T-helper 2 cell treated with Interferon-gamma antibody and Interleukin-4, amounts not matched to agents 100 ng/mL and 5 ng/mL, for 36 hours (primary cell): ENCODE data around the gene CACNA1H. TPM values are rescaled to one million over a fixed set of nuclear protein-coding genes. Genes with fewer than 3 reads are reported as not detected.
"Not testable (repeated sequence)": the region's sequence is repeated elsewhere in the genome, so short reads cannot be mapped to it uniquely, and the experiment has no call there.

Experiments used
- intact Hi-C: fragments of 100-400 bp; cut with micrococcal nuclease; formaldehyde crosslinking; loops from one replicate; pipeline ENCODE4 v1.15.1; 2023
- total RNA-seq: library from RNA; stranded (reverse); gene quantifications from 2 replicates; pipeline ENCODE4 v1.2.3, GENCODE V29; 2022

CACNA1H gene
- total RNA-seq, 1 donor from 2014 or later, result 0.66 TPM

DNA sequence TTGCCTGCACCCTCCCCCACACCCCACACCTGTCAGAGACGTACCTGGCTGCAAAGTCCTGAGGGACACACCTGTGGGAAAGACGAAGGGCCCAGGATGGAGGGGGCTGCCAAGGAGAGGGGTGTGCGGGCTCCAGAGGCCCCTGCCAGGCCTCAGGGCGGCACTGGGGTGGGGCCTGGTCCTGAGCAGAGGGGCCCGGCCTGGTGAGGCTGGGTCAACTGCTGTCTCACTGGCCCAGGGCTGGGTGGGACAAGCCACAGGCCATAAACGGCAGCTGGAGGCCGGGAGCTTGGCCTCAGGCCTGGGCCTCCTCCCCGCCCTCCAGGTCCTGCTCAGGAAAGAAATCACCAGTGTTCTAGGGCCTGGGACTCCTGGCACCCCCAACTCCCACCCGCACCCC, 71.7 kb downstream of the CACNA1H start:
- intact Hi-C loops, result no loop called here

DNA sequence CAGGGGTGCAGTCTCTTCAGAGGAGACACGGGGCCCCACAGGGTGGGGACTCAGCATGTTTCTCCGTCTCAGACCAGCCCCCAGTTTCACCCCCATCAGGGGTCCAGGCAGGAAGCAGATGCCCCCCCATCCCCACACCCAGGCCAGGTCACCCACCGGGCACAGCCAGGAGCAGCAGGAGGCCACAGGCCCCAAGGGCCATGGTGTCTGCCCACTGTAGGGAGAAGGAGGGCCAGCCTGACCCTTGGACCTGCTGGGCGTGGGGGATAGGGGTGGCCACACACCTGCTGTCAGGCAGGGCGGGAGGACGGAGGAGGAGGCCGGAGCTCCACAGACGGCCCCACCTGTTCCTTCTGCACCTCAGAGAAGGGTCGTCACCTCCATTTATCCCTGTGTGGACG, 72.1 kb downstream of the CACNA1H start, which contains the start of gene TPSG1:
TSS of gene TPSG1 (minus strand) at position 218 of the 401 bp plus-strand sequence. CDS start at position 202, 16 bp downstream.
- intact Hi-C loops, result no loop called here

- intact Hi-C loops, result not testable (repeated sequence)
These were observed 72.9 kb downstream of the CACNA1H start for GRCh38 chr16:1225728-1226311.

- intact Hi-C loops, result not testable (repeated sequence)
These were observed 73.8 kb downstream of the CACNA1H start for GRCh38 chr16:1226692-1227091.

DNA sequence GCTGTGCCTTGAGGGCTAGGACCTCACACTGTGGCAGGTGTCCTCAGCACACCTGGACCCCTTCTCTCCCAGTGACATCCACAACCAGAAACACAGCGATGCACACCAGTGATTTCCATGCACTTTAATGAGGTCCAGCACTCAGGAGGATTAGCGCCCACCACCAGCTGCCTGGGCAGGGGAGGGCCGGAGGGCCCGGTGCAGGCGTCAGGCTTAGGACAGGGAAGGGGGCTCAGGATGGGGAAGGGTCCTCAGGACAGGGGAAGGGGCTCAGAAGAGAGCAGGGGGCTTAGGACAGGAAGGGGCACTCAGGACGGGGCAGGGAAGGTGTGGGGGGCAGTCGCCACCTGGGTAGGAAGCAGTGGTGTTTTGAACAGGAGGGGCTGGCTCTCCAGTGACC, 75.3 kb downstream of the CACNA1H start:
- intact Hi-C loops, result not testable (repeated sequence)

DNA sequence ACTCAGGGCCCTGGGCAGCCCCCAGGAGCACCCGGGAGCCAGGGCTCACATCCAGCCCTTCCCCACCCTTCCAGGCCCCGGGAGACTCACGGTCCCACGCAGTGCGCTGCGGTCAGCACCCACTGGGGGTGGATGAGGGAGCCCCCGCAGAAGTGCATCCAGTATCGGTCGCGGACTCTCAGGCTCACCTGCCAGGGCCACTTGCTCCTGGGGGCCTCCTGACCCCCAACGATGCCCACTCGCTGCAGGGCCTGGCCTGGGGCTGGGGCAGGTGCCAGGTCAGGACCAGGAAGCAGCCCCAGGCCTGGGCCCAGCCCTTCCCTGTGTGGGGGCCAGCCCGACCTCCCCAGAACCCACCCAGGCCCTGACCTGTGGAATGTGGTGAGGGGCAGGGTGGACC, 76.6 kb downstream of the CACNA1H start:
- intact Hi-C loops, result not testable (repeated sequence)

- intact Hi-C loops, result not testable (repeated sequence)
These were observed 77.2 kb downstream of the CACNA1H start, which contains the start of gene TPSB2 for GRCh38 chr16:1230084-1230470. TSS of gene TPSB2 (minus strand) at chr16:1230184. CDS start at chr16:1229951, 233 bp downstream.

DNA sequence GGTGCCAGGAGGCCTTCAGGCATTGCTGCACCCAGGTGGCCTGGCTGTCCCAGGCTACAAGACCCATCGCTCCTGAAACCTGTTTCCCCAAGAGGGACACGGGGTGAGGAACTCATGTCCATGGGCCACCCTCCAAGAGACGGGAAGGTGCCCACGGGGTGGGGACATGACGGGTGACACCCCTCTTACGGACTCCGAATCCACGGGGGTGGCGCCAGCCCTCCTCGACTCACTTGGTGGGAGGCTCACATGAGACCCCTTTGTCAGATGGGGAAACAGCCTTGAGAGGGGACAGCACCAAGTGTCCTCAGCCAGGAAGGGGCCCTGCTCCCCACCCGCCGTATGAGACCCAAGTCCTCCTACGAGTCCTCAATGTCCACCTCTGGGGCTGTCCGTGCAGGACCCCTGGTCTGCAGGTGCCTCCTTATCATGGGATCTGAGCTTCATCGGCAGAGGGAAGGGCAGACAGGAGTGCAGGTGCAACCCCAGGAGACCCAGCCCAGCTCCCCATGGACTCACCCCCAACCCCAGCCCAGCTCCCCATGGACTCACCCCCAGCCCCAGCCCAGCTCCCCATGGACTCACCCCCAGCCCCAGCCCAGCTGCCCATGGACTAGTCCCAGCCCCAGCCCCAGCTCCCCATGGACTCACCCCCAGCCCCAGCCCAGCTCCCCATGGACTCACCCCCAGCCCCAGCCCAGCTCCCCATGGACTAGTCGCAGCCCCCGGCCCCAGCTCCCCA, 77.7 kb downstream of the CACNA1H start:
- intact Hi-C loops, result not testable (repeated sequence)

DNA sequence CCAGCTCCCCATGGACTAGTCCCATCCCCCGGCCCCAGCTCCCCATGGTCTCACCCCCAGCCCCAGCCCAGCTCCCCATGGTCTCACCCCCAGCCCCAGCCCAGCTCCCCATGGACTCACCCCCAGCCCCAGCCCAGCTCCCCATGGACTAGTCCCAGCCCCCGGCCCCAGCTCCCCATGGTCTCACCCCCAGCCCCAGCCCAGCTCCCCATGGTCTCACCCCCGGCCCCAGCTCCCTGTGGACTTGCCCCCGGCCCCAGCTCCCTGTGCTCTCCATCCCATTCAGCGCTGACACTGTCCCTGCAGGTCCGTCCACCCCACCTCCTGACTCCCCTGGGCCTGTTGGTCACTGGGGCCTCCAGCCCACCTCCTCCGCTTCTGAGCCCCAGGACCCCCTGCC, 78.4 kb downstream of the CACNA1H start:
- intact Hi-C loops, result not testable (repeated sequence)

- intact Hi-C loops, result not testable (repeated sequence)
These were observed 79.3 kb downstream of the CACNA1H start for GRCh38 chr16:1232049-1232748.

- intact Hi-C loops, result not testable (repeated sequence)
These were observed 83.8 kb downstream of the CACNA1H start for GRCh38 chr16:1236659-1237058.

GRCh38 chr16:1237990-1238389, 85.1 kb downstream of the CACNA1H start:
- intact Hi-C loops, result no loop called here

DNA sequence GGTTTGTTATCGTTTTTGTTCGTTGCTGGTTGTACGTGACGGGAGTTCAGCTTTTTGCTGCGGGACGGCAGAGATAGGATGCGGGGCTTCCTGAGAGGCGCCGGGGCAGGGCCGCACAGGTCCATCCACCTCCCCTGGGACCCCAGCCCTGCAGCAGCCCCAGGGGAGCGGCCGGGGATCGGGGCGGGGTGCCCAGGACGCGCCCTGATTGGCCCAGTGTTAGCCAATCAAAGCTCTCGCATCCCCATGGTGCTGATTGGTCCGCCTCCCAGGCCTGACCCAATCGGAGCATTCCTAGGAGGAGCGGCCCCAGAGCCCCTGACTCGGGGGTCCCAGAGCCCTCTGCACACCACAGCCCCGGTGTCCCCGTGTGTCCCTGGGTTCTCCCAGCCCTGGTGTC, 86.0 kb downstream of the CACNA1H start:
- intact Hi-C loops, result not testable (repeated sequence)

DNA sequence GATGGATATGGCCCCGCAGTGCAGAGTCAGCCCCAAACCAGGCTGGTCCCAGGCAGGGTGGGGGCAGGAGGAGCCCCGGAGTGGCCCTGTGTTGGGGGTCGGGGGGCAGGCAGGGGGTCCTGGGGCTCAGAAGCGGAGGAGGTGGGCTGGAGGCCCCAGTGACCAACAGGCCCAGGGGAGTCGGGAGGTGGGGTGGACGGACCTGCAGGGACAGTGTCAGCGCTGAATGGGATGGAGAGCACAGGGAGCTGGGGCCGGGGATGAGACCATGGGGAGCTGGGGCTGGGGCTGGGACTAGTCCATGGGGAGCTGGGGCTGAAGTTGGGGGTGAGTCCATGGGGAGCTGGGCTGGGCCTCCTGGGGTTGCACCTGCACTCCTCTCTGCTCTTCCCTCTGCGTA, 86.7 kb downstream of the CACNA1H start:
- intact Hi-C loops, result not testable (repeated sequence)

DNA sequence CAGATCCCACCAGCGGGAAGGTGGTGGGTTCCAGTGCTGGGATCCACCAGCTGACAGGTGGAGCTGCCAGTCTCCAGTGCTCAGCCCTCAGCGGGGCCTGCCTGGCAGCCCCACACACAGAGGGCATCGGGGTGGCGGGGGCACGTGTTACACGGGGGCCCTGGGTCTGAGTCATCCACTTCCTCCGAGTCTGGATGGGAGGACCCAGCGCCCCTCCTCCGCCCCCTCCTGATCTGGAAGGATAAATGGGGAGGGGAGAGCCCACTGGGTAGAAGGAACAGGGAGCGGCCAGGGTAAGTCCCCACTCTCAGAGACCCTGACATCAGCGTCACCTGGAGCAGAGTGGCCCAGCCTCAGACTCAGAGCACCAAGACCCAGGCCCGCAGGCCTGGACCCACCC, 87.5 kb downstream of the CACNA1H start, which contains the start of gene TPSAB1:
TSS of gene TPSAB1 (plus strand) at position 270 of the 400 bp plus-strand sequence. CDS start 234 bp downstream, outside the sequence.
- intact Hi-C loops, result not testable (repeated sequence)

DNA sequence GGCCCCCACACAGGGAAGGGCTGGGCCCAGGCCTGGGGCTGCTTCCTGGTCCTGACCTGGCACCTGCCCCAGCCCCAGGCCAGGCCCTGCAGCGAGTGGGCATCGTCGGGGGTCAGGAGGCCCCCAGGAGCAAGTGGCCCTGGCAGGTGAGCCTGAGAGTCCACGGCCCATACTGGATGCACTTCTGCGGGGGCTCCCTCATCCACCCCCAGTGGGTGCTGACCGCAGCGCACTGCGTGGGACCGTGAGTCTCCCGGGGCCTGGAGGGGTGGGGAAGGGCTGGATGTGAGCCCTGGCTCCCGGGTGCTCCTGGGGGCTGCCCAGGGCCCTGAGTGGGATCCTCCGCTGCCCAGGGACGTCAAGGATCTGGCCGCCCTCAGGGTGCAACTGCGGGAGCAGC, 88.2 kb downstream of the CACNA1H start:
- intact Hi-C loops, result not testable (repeated sequence)

- intact Hi-C loops, result not testable (repeated sequence)
These were observed 90.5 kb downstream of the CACNA1H start for GRCh38 chr16:1243363-1243762.

GRCh38 chr16:1243907-1244850, 91.3 kb downstream of the CACNA1H start:
- intact Hi-C loops, result not testable (repeated sequence)

DNA sequence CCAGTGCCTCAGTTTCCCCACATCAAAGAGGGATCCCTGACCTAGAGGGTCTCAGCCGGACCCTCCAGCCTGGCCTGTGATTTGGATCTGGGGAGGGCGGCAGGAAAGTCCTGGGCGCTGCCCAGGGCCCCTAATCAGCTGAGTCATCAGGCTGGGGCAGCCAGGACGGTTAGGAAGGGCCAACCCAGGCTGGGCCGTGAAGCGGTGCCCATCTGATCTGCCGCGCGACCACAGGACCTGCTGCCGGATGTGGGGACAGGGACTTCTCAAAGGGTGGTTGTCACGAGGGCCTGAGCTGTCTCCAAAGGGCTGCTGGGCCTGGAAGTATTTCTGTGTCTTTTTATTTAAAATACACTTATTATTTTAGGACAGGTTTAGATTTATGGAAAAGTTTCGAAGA, 92.0 kb downstream of the CACNA1H start:
- intact Hi-C loops, result no loop called here

DNA sequence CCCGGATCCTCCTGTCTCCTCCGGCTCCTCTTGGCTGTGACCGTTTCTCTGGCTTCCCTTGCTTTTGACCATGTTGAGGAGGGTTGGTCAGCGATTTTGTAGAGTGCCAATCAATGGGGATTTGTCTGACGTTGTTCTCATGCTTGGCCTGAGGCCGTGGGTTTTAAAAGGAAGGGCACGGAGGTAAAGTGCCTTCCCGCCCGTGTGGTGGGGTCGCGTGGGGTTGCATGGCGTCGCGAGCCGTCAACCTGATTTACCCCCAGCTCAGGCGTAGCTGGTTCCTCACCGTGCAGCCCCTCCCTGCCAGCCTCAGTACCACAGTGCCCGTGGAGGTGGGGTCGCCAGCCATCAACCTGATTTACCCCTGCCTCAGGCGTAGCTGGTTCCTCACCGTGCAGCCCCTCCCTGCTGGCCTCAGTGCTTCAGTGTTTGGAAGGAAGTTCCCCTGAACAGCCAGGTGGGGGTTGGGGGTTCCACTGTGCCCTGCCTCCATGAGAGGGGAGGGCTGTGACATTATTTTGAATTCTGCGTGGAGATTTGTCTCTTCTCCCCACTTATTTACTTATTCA, 92.6 kb downstream of the CACNA1H start:
- intact Hi-C loops, result no loop called here
